Gastrocnemius medialis (tissue), 4 donors: Measurements from ENCODE around the gene TMEM238. TPM values are rescaled to one million over a fixed set of nuclear protein-coding genes. Genes with fewer than 3 reads are reported as not detected.

ENCODE experiments used
- ATAC-seq, 2 donors: fragments of 150-250 bp; one replicate each; pipeline ENCODE4 v1.9.1; 2016
- DNase-seq, 2 donors: peaks; one replicate each; pipeline ENCODE4 v3.0.0-alpha.2; 2019
- H3K27ac ChIP-seq, 4 donors: fragments of 200-600 bp; sonication (generic); 1 replicate in 1 of 4; 2 replicates in 3 of 4; pipeline ENCODE4 v1.5.1; 2016 to 2018; ENCODE audit warnings: mild to moderate bottlenecking in 2 of 4, moderate library complexity in 1 of 4
- H3K27me3 ChIP-seq, 3 donors: fragments of 200-600 bp; sonication (generic) in 2 of 3; 1 replicate in 1 of 3; 2 replicates in 2 of 3; pipeline versions ENCODE4 v1.5.1 to v1.6.0; 2016 to 2019; ENCODE audit warnings: mild to moderate bottlenecking in 1 of 3, moderate library complexity in 1 of 3
- H3K36me3 ChIP-seq, 2 donors: fragments of 200-600 bp; sonication (generic) in 1 of 2; one replicate each; pipeline ENCODE4 v1.5.1; 2017 to 2018
- H3K4me1 ChIP-seq, 2 donors: fragments of 200-600 bp; sonication (generic) in 1 of 2; one replicate each; pipeline ENCODE4 v1.5.1; 2016 to 2017; ENCODE audit warnings: mild to moderate bottlenecking in 2 of 2
- H3K4me3 ChIP-seq, 4 donors: fragments of 200-600 bp; sonication (generic) in 3 of 4; 1 replicate in 1 of 4; 2 replicates in 3 of 4; pipeline ENCODE4 v1.5.1; 2016 to 2019; ENCODE audit warnings: mild to moderate bottlenecking in 2 of 4
- H3K9me3 ChIP-seq, 3 donors: fragments of 200-600 bp; sonication (generic) in 2 of 3; 1 replicate in 1 of 3; 2 replicates in 2 of 3; pipeline ENCODE4 v1.5.1; 2016 to 2019
- CTCF ChIP-seq, 5 experiments: fragments of 450-650 bp in 3 of 5; fragments of 200-600 bp in 2 of 5; sonication (generic) in 2 of 5; IDR thresholded peaks in 4 of 5; conservative IDR thresholded peaks in 1 of 5; 1 replicate in 4 of 5; 2 replicates in 1 of 5; pipeline ENCODE4 v1.5.1; 2016 to 2019; ENCODE audit warnings: antibody characterized with exemption in 5 of 5, mild to moderate bottlenecking in 3 of 5, moderate library complexity in 3 of 5
- POLR2A ChIP-seq, 2 donors: fragments of 450-650 bp; IDR thresholded peaks; one replicate each; pipeline ENCODE4 v1.6.1; 2017; ENCODE audit warnings: antibody characterized with exemption in 2 of 2, mild to moderate bottlenecking in 2 of 2, moderate library complexity in 2 of 2
- in situ Hi-C, 4 donors: fragments of 200-750 bp; cut with MboI; loops; one replicate each; pipeline versions ENCODE4 v1.15.0 to v1.8.0; 2017; ENCODE audit warnings: low sequenced_read_pairs in 4 of 4
- intact Hi-C: fragments of 100-400 bp; cut with DNase I; formaldehyde crosslinking; loops from one replicate; pipeline ENCODE4 v1.15.1; 2023; ENCODE audit warnings: low total_unique reads
- total RNA-seq, 4 donors: library from RNA; depleted of rRNA; stranded (reverse); fragments of >200 nt; gene quantifications; one replicate each; pipeline versions ENCODE4 v1.1.0 to v1.2.3, GENCODE V29; 2016

The TMEM238 gene
- total RNA-seq, 4 donors from 2014 or later, result 1.3 to 4.7 (median 2.1) TPM

GRCh38 chr19:55398200-55398925, 14.3 kb upstream of the TMEM238 start:
- DNase-seq (no peak), ATAC-seq (no peak)
- H3K36me3 ChIP-seq, result peaks cover 0 to 18% of the 10 kb centered on the region in 2 donors
- H3K4me3 ChIP-seq, result no peak overlapping the region
- no peak overlapping the region for H3K27ac ChIP-seq
- no peaks in the 10 kb centered on the region for H3K9me3 ChIP-seq
- TF ChIP-seq POLR2A (IDR thresholded peaks at IDR 0.05), result no peak
- no peak for TF ChIP-seq CTCF (IDR thresholded peaks at IDR 0.05 in 4 of 5, conservative IDR thresholded peaks at IDR 0.05 in 1 of 5)
- H3K4me1 ChIP-seq, result no peaks in the 10 kb centered on the region
- intact Hi-C loops (no loop called here), in situ Hi-C loops (no loop called here)
- H3K27me3 ChIP-seq, result no peaks in the 10 kb centered on the region

- Histone ChIP-seq H3K27ac (no peak overlapping the region), H3K9me3 (no peaks in the 10 kb centered on the region), H3K36me3 (peaks cover 0 to 19% of the 10 kb centered on the region in 2 donors), H3K4me3 (no peak overlapping the region), H3K27me3 (no peaks in the 10 kb centered on the region), H3K4me1 (peaks cover 0 to 9% of the 10 kb centered on the region in 2 donors)
- TF ChIP-seq POLR2A (IDR thresholded peaks at IDR 0.05), result no peak
- TF ChIP-seq CTCF (IDR thresholded peaks at IDR 0.05 in 4 of 5, conservative IDR thresholded peaks at IDR 0.05 in 1 of 5), result no peak
- no peak for ATAC-seq
- in situ Hi-C loops, result no loop called here
- intact Hi-C loops, result no loop called here
- DNase-seq, result no peak
Observed at GRCh38 chr19:55392820-55393761, 9.0 kb upstream of the TMEM238 start.

- no peaks in the 10 kb centered on the region for H3K27me3 ChIP-seq
- H3K9me3 ChIP-seq, result no peaks in the 10 kb centered on the region
- DNase-seq (no peak), ATAC-seq (peak in 1 of 2 donors; percentile 46)
- H3K4me1 ChIP-seq, result peaks cover 6 to 18% of the 10 kb centered on the region in 2 donors
- intact Hi-C loops (no loop called here), in situ Hi-C loops (no loop called here)
- H3K27ac ChIP-seq, result peak overlapping the region in 1 of 4 donors; percentile 35
- no peak overlapping the region for H3K4me3 ChIP-seq
- TF ChIP-seq CTCF (IDR thresholded peaks at IDR 0.05 in 4 of 5, conservative IDR thresholded peaks at IDR 0.05 in 1 of 5) (no peak), POLR2A (IDR thresholded peaks at IDR 0.05) (no peak)
- peaks cover 0 to 28% of the 10 kb centered on the region in 2 donors for H3K36me3 ChIP-seq
Observed at GRCh38 chr19:55391702-55392615, 7.9 kb upstream of the TMEM238 start.

- in situ Hi-C loops, result no loop called here
- intact Hi-C loops, result no loop called here
- peaks cover 0 to 28% of the 10 kb centered on the region in 2 donors for H3K36me3 ChIP-seq
Observed at GRCh38 chr19:55391191-55391670, 7.1 kb upstream of the TMEM238 start.

More at GRCh38 chr19:55391191-55391670, 7.1 kb upstream of the TMEM238 start:
- DNase-seq (no peak), ATAC-seq (no peak)
- TF ChIP-seq CTCF (IDR thresholded peaks at IDR 0.05 in 4 of 5, conservative IDR thresholded peaks at IDR 0.05 in 1 of 5) (no peak), POLR2A (IDR thresholded peaks at IDR 0.05) (no peak)
- no peaks in the 10 kb centered on the region for H3K9me3 ChIP-seq
- no peak overlapping the region for H3K4me3 ChIP-seq
- peak overlapping the region in 1 of 4 donors; percentile 35 for H3K27ac ChIP-seq
- peaks cover 12 to 25% of the 10 kb centered on the region in 2 donors for H3K4me1 ChIP-seq
- H3K27me3 ChIP-seq, result no peaks in the 10 kb centered on the region
